ENCODE data around the gene FLYWCH1.

FLYWCH1 gene

DNA sequence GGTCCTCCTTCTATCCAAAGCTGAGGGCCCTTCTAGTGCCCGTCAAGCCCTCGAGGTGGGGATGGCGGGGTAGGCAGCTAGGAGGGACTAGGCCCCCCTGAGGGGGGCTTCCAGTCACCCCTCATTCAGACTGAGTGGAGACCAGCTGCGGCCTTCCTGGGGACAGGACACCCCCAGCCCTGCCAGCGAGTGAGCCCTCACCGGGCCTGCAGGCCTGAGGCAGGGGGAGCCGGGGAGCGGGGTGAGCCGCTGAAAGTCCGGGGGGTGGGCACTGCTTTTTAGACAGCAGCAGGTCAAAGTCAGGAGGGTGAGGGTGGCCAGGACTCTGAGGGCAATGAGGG is 43.7 kb downstream of the FLYWCH1 start:
- DNase-seq, result no peak

DNA sequence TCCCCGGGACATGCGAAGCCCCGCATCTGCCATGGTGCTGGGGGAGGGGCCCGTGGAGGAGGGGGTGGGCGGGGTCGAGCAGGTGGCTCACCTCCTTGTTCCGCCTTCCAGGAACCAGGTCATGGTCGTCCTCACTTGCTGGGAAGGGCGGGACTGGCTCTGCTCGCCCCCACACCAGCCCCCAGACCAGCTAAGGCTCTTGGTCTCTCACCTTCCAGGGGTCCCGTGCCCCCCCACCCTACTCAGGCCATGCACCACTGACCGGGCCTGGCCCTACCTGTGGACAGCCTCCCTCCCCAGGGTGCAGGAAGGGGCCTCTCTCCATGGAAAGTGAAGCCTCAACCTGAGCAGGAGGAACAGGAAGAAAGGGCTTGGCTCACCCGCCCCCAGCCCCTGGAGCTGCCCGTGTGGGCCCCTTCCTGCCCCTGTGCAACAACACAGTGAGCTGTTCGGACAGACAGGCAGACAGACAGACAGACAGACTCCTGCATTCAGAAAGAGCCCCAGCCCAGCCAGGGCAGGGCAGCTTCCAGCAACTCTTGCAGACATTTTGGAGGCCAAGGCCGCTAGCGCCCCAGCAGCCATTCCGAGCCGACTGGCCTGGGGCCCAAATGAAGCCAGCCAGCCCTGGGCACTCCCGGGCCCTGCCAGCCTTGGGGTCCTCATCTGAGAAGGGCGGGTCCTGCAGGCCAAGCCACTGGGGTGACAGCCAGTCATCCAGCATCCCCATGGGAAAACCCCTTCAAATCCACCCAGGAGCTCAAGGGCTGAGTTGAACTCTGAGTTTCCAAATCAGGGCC is 44.2 kb downstream of the FLYWCH1 start:
- DNase-seq, result no peak

DNA sequence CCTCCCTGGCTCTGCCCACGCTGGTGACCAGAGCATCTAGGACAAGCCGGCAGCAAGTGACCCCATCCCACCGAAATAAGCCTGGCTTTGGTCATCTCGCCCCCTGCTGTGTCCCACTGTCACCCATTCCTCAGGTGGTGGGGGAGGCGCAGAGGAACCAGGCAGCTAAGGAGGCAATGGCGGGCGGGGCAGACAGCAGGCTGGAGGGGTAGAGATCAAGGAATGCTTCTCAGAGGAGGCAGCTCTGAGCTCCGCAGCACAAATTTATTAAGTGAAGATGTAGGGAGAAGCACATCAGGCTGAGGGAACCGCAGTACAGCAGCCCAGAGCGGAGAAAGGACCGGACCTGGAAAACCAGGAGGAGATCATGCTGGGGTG is 44.8 kb downstream of the FLYWCH1 start:
- DNase-seq, result no peak

DNA sequence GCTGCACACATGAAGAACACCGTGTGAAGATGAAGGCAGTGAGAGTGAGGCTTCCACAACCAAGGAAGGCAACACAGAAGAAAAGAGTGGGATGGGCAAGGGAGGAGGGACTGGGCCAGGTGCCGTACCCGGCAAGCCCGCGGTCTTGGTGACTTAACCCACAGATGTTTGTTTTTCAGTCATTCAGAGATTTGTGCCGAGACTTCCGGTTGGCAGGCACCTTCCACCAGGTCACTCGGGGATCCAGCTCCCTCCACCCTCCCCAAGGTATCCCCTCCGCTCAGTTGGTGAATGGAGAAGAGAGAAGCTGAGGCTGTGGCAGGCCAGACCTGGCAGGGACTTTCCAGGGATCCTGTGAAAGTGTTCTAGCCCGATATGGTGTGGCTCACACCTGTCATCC is 47.5 kb downstream of the FLYWCH1 start:
- no peak for DNase-seq

GRCh38 chr16:2960183-2961010 is 48.7 kb downstream of the FLYWCH1 start:
- DNase-seq, result no peak

- no peak for DNase-seq
These were observed 50.8 kb downstream of the FLYWCH1 start for GRCh38 chr16:2962334-2963073.

DNA sequence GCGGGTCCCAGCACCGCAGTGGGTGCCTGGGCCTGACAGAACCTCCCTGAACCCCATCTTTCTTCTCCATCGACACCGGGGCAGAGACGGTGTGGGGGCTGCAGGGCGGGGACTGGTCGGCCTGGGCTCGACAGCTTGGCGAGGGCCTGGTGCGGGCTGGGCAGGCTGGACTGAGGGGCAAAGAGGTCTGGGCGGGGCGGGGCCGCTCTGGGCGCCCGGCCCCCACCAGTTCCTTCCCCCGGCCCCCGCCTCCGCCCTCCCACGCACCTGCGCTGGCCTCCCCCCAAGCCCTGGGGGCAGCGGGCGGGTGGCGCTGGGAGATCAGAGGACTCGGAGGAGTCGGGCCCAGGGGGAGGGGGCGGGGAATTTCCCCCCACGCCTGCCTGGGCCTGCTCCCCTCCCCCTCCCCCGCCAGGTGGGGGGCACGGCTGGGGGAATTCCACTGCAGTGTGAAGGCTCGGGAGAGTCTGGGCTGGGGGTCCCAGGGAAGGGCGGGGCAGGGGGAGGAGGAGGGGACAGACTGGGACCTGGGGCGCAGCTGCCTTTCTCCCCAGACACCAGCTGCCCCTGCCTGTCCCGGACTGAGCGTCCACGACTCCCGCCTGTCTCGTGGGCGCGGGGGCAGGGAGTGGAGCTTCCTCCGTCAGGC is 51.5 kb downstream of the FLYWCH1 start:
- DNase-seq, result no peak

- peak; percentile 94 for DNase-seq
These were observed 52.2 kb downstream of the FLYWCH1 start, which contains the start of gene KREMEN2 for GRCh38 chr16:2963723-2964474. Gene KREMEN2, plus strand, starts transcription at chr16:2964275. Its CDS starts 246 bp downstream, at chr16:2964521.

GRCh38 chr16:2964475-2965336 is 53.0 kb downstream of the FLYWCH1 start:
- peak; percentile 98 for DNase-seq

DNA sequence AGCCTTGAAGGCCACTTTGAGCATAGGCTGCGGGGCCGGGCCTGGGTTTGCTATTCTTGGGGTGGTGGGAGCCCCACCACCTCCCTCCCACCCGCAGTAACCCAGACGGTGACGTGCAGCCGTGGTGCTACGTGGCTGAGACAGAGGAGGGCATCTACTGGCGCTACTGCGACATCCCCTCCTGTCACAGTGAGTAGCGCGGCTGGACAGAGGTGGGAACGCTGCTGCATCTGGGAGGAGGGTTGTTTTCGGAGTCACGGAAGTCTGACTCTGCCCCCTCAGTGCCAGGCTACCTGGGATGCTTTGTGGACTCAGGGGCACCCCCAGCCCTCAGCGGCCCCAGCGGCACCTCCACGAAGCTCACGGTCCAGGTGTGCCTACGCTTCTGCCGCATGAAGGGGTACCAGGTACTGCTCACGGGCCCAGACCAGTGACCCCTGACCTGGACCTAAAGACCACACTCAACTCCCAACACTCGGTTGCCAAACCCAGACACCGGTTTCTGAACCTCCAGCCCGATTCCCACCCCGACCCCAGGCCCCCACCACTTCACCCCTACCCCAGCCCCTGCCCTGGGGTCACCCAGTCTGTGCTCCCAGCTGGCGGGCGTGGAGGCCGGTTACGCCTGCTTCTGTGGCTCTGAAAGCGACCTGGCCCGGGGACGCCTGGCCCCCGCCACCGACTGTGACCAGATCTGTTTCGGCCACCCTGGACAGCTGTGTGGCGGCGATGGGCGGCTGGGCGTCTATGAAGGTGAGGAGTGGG is 54.5 kb downstream of the FLYWCH1 start:
- no peak for DNase-seq

DNA sequence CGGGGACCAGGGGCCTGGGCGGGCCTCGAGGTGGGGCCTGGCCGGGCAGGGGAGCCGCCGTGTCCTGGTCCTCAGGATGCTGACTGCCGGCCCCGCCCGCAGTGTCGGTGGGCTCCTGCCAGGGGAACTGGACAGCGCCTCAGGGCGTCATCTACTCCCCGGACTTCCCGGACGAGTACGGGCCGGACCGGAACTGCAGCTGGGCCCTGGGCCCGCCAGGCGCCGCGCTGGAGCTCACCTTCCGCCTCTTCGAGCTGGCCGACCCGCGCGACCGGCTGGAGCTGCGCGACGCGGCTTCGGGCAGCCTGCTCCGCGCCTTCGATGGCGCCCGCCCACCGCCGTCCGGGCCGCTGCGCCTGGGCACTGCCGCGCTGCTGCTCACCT is 55.1 kb downstream of the FLYWCH1 start:
- DNase-seq, result no peak

GRCh38 chr16:2967211-2967631 is 55.5 kb downstream of the FLYWCH1 start:
- DNase-seq, result no peak

DNA sequence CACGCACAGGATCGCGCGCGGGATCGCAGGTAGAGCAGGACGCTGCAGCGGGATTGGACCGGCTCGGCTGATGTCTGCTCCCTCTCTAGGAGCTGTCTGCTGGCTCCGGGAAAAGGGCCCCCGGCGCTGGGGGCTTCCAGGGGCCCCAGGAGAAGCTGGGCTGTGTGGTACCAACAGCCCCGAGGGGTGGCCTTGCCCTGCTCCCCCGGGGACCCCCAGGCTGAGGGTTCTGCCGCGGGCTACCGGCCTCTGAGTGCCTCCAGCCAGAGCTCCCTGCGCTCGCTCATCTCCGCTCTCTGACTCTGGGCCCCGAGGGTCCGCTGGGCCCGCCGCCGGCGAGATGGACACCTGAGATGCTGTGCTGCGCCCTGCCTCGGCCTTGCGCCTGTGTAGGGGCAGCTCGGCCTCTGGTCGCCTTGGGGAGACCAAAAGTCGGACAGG is 56.0 kb downstream of the FLYWCH1 start:
- DNase-seq, result no peak

- no peak for DNase-seq
These were observed 56.6 kb downstream of the FLYWCH1 start for GRCh38 chr16:2968368-2968737.

- DNase-seq, result peak; percentile 95
These were observed 57.2 kb downstream of the FLYWCH1 start, which contains the start of gene PAQR4 for GRCh38 chr16:2968738-2969544. Gene PAQR4, plus strand, starts transcription at chr16:2969348. Its CDS starts 327 bp downstream, at chr16:2969675.

GRCh38 chr16:2969545-2970521 is 58.1 kb downstream of the FLYWCH1 start:
- DNase-seq, result peak; percentile 77

GRCh38 chr16:2970563-2970962 is 58.8 kb downstream of the FLYWCH1 start:
- DNase-seq, result no peak

All from 8988T (cell line).